Hippocampal formation (tissue), 2 donors: ENCODE results near the gene NAALADL1.
"Not testable (repeated sequence)": the region's sequence is repeated elsewhere in the genome, so short reads cannot be mapped to it uniquely, and the experiment has no call there.

ENCODE experiments used
- DNase-seq, 2 donors: peaks; one replicate each; lab custom pipeline; 2025; lab: John Stamatoyannopoulos, UW

Gene NAALADL1

GRCh38 chr11:65047581-65048422, 10.6 kb downstream of the NAALADL1 start:
- no peak for DNase-seq

GRCh38 chr11:65045728-65046127, 12.6 kb downstream of the NAALADL1 start:
- DNase-seq = no peak

GRCh38 chr11:65045061-65045460, 13.3 kb downstream of the NAALADL1 start:
- no peak for DNase-seq

- DNase-seq = peak; percentile 5 to 18
These were observed 14.4 kb downstream of the NAALADL1 start for GRCh38 chr11:65043881-65044501.

GRCh38 chr11:65042891-65043290, 15.5 kb downstream of the NAALADL1 start:
- no peak for DNase-seq

- DNase-seq = peak; percentile 94 to 95
These were observed 17.3 kb downstream of the NAALADL1 start, which contains the start of gene SAC3D1 for GRCh38 chr11:65040847-65041622. Gene SAC3D1, plus strand, starts transcription at chr11:65041210. Its CDS starts 83 bp downstream, at chr11:65041293.

- no peak for DNase-seq
These were observed 17.9 kb downstream of the NAALADL1 start for GRCh38 chr11:65040520-65040846.

GRCh38 chr11:65036931-65037330, 21.4 kb downstream of the NAALADL1 start:
- peak; percentile 13 to 58 for DNase-seq

- no peak for DNase-seq
These were observed 22.8 kb downstream of the NAALADL1 start for GRCh38 chr11:65035579-65035978.

GRCh38 chr11:65034423-65034822, 23.9 kb downstream of the NAALADL1 start:
- DNase-seq = no peak

- no peak for DNase-seq
These were observed 26.1 kb downstream of the NAALADL1 start for GRCh38 chr11:65032216-65032615.

GRCh38 chr11:65027213-65028067, 30.9 kb downstream of the NAALADL1 start, which contains the start of gene SNX15:
Gene SNX15, plus strand, starts transcription at chr11:65027439. Its CDS starts 99 bp downstream, at chr11:65027538.
- DNase-seq = peak; percentile 94 to 96

- DNase-seq = no peak
These were observed 31.5 kb downstream of the NAALADL1 start for GRCh38 chr11:65026810-65027209.

- DNase-seq = not testable (repeated sequence)
These were observed 34.9 kb downstream of the NAALADL1 start for GRCh38 chr11:65023502-65023901.

- no peak for DNase-seq
These were observed 36.8 kb downstream of the NAALADL1 start for GRCh38 chr11:65021509-65021908.

- no peak for DNase-seq
These were observed 37.4 kb downstream of the NAALADL1 start for GRCh38 chr11:65021003-65021402.

GRCh38 chr11:65019824-65020223, 38.5 kb downstream of the NAALADL1 start:
- DNase-seq = no peak

- no peak for DNase-seq
These were observed 40.4 kb downstream of the NAALADL1 start for GRCh38 chr11:65017937-65018336.

GRCh38 chr11:65016705-65017104, 41.6 kb downstream of the NAALADL1 start:
- no peak for DNase-seq

GRCh38 chr11:65014726-65015227, 43.6 kb downstream of the NAALADL1 start:
- no peak for DNase-seq
